GM12873 (cell line): ENCODE data around the gene LCP1.

Source experiments
- CTCF ChIP-seq: IDR thresholded peaks from 2 replicates; pipeline ENCODE4 v1.5.1; 2012; ENCODE audit warnings: low read depth, mild to moderate bottlenecking, moderate library complexity, low read length, control low read depth; ENCODE audit not compliant: insufficient read depth; ENCODE audit errors: missing control alignments

The LCP1 gene

GRCh38 chr13:46171217-46171616, 10.8 kb downstream of the LCP1 start:
- no peak for TF ChIP-seq CTCF

DNA sequence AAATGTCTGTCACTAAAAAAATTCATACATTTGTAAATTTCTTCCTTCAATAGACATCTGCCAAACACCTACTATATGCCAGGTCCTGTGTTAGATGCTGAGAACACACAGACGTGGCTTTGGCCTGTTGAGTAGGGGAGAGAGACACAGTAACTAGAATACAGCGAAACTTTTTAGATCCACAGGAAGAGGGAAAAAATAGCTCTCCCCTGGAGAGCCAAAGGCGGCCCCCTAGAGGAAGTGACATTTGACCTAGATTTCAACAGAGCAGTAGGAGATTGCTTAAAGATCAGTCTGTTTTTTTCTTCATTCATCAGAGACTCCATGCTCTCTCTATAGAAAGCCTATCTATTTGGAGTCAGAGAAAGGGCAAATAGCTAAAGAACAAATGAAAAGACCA, 11.3 kb downstream of the LCP1 start:
- TF ChIP-seq CTCF, result no peak

- no peak for TF ChIP-seq CTCF
Observed at GRCh38 chr13:46170268-46170667, 11.7 kb downstream of the LCP1 start.

DNA sequence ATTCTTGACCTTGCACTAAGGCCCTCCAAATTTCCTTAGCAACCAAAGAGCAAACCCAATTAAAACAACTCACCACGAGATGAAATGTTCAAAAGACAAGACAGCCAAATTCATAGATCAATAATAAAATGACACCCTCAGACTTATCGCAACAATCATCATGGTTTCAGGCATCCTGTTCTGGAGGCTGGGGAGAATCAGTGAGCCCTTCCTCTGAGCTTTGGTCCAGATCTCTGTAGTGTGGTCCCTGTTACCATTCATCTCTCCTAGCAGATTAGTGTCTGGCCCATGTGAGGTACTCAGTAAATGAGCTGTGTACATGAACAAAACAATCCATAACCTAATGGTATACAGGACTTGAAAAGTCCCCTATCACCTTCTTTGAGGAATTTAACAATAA, 12.2 kb downstream of the LCP1 start:
- no peak for TF ChIP-seq CTCF

DNA sequence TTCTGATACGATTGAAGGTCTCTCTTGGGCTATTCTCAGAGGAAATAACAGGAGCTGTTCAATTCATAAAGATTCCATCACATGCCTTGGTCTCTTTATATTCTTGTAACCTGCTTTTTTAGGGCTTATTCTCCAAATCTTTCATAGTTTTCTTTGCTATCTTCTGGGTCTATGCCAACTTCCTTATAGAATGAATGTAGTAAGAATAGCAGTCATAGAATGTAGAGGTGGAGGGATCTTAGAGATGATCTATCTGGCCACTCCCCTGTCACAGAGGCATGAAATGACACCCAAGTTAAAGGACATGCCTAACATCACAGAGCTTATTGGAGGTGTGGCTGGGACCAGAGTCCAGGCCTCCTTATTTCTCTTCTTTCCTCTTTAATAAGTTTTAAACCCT, 13.2 kb downstream of the LCP1 start:
- TF ChIP-seq CTCF, result no peak

GRCh38 chr13:46168341-46168740, 13.6 kb downstream of the LCP1 start:
- TF ChIP-seq CTCF, result no peak

GRCh38 chr13:46166947-46167610, 14.9 kb downstream of the LCP1 start:
- no peak for TF ChIP-seq CTCF
